HG03575 (cell line): Measurements from ENCODE around the gene RALGAPA2.

Experiments used
- ATAC-seq: cut with Tn5 transposase; IDR thresholded peaks from one replicate; pipeline ENCODE4 v1.9.1; 2021; ENCODE audit not compliant: unreplicated experiment, insufficient number of reproducible peaks, low FRiP score; ENCODE audit errors: extremely low read depth

RALGAPA2 gene

DNA sequence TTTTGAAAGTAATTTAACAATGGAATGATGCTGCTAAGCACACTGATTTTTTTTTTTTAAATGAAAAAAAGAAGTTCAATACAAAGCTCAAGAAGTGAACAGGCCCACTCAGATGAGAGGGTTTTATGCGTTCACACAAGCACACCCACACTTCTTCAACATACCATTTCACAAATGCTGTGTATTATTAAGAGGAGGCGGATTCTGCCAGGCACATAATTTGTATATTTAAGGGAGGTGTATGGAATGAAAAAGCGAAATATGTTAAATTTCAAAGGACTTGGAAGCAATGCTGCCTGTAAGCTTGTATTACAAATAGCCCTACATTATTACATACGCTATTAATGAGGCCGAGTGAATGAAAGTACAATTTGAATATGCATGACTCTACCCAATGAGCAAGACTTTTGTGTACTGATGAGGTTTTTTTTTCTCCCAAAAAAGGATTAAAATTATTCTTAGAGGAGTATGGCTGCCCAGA, 220.6 kb downstream of the RALGAPA2 start:
- ATAC-seq: no peak

DNA sequence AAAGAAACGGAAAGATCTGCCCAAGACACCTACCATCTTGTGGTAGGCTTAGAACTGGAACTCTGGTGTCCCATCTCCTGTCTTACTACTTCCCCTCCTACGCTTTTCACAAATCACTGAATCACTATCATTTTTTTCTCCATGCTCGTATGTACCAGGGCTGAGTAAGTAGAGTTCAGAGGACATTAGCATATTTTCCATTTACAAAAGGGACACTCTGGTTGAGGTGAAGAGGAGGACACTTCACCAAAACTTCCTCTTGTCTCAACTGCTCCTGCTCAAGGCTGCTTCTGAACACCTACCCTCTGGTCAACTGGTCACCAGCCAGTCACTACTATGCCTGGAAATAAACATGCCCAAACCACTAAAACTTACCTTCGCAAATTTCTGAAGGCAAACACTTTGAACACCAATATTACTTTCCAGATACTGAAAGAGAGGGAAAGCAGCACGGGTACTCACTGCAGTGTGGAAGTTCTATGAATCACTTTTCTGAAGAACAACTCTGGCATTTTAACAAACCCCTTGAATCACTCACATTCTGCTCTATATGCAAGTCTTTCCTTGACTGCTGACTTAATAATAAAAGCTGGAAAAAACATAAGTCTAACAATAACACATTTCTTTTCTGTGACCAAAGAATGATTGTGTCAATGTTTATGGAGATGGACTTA, 221.2 kb downstream of the RALGAPA2 start:
- no peak for ATAC-seq

DNA sequence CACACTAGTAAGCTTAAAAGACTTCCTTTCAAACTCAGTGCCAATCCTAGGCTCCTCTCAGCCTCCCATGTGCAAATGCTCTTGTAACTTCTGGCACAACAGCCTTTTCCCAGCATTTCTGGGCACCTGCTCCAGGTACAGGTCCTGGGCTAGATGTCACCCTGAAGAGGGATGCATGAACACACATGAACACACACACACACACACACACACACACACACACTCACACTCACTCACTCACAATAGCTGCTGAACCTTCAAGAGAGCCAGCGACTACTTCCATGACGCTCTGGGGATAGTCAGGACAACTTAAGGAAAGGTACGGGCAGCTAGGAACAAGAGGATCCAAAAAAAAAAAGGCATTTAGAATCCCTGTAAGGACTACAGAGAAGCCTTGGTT, 221.8 kb downstream of the RALGAPA2 start:
- no peak for ATAC-seq

DNA sequence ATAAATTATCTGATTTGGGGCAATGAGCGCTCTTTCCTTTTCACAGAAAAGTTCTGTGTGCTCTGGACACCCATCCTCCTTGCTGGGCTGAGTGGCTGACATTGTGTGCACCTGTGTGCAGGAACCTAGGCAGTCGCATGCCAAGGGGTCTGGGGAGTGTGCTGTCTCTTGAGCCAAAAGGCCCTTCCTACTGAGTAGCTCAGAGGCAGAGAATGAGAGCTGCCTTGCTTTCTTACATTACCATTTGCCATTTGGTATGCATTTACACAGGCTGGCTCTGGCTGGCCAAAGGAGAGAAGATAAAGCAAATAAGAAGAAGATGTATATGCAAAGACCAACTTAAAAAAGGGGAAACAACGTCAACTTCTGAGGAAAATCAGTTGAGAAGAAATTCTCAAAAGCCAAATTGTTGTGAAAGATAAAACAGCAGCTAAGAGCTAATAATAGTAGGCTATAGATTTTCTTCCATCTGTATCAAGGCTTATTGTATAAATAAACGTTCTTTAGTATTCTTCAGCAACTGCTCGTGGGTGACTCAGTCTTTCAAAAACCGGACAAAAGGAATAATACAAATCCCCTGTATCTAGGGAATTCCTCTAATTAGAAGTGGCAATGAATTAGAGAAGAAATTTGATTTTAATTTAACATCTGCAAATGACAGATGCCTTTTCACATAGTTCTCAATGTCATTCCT, 222.6 kb downstream of the RALGAPA2 start:
- ATAC-seq: no peak

DNA sequence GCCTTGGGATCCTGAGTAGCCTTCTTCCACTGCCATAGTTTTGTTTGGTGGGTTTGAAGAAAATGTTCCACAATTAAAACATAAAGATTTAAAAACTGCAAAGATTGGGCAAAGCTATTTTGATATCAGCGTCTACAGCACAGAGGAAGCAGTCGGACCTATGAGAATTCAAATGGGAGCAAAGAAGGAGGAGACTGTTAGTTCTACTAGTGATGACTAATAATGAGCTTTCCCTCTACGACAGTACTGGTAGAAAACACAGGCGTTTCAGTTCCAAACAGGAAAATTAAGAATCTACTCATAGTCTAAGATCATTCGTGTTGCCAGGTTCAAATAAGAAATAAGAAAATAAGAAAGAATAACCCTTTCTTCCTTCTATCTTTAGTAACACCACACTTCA, 223.4 kb downstream of the RALGAPA2 start:
- ATAC-seq: no peak

DNA sequence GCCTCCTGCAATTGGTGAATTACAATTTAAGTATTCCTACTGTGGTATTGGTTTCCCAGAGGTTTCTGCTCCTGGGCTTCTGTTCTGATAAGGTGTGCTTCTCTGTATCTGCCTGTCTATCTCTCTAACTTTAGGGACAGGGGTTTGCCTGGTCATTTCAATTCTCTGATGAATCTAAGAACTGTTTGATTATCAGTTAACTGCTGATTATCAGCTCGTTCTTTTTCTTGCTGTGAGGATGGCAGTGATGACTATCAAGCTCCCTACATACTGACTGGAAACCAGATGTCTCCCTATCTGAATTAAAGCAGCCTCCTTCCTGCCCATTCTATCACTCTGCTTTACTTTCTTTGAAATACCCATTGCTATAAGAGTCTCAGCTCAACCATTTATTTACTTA, 224.1 kb downstream of the RALGAPA2 start:
- no peak for ATAC-seq

DNA sequence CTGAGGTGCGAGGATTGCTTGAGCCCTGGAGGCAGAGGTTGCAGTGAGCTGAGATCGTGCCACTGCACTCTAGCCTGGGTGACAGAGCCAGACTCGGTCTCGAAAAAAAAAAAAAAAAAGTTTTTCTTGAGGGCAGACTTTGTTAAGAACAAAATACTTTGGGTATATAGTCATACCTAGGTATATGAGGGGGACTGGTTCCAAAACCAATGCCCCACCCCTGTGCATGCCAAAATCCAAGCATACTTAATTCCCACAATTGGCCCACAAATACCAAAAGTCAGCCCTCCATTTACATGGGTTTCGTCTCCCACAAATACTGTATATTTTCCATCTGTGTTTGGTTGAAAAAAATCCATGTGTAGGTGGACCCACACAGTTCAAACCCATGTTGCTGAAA, 224.6 kb downstream of the RALGAPA2 start:
- ATAC-seq: no peak

DNA sequence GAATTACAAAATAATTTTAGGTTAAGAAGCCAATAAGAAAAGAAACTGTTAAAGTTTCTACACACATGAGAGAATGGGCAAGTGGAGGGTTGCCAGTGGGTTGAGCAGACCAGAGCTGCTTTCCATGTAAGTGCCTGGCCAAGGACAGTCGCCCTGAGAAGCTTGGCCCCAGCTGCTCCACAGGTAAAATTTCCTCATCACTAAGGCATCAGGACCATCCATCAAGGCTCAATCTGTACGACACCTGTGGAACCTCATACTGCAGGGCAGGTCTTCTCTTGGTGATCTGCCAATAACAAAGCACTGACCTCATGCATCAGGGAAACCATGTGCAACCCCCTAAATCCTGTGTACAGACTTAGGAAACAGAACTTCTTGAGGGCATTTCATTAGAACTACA, 229.1 kb downstream of the RALGAPA2 start:
- ATAC-seq: no peak

DNA sequence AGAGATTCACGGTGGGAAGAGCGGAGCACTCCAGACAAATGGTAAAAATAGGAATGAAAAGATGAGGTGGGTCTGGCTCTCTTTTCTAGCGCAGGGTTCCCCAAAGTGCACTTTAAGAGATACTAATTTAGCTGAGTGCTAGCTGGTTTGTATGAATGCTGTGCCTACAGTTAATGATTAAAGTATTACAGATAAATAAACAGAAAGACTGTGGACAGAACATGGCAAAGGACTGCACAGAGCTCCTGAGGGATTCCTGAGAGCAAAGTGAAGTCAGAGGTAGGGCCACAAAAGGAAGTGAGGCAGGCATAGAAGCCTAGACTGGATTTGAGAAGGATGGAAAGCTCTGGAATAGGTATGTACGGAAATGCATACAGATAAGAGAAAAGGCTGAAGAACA, 230.0 kb downstream of the RALGAPA2 start:
- ATAC-seq: no peak

DNA sequence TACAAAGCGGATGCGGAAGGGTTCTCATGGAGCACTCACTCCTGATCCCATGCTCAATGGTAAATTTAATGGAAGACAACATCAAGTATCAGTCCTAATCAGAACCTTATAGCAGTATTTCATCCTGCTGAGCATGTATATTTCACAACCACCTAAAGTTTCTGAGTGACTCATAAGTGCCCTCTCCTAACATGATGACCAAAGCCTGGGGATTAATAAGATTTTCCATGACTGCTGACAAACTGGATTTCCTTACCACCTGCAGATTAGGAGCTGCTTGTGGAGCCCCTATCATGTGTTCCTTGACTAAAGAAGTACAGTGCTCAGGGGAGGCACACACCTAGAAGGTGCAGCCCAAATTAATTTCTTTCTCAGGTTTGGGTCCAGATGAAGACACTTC, 231.8 kb downstream of the RALGAPA2 start:
- ATAC-seq: no peak

DNA sequence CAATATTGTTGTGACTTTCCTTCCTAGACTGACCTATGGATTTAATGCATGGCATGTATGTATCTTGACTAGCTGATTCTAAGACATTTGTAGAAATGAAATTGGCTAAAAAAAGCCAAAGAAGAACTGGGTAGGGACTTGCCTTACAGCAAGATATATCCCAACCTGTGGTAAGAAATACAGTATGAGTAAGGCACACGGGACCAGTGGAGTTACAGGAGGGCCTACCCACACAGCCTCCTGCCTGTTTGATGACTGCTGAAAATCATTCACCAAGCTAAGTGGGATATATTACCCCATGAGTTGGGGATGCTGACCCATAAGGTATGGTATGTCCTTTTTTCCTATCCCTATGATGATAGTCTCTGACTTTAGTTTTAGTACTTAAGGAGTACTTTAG, 232.3 kb downstream of the RALGAPA2 start:
- no peak for ATAC-seq

DNA sequence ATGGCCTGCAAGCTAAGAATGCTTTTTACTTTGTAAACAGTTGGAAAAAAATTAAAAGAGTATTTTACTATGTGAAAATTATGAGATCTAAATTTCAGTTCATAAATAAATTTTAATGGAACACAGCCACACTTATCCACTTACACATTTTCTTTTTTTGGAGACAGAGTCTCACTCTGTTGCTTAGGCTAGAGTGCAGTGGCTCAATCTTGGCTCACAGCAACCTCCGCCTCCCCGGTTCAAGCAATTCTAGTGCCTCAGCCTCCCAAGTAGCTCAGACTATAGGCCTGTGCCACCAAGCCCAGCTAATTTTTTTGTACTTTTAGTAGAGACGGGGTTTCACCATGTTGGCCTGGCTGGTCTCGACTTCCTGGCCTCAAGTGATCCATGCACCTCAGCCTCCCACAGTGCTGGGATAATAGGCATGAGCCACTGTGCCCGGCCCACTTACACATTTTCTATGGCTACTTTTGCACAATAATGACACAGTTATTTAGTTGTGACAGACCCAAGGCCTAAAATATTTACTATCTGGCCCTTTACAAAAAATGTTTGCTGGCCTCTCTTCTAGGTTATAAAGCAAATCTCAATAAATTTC, 234.9 kb downstream of the RALGAPA2 start:
- no peak for ATAC-seq

DNA sequence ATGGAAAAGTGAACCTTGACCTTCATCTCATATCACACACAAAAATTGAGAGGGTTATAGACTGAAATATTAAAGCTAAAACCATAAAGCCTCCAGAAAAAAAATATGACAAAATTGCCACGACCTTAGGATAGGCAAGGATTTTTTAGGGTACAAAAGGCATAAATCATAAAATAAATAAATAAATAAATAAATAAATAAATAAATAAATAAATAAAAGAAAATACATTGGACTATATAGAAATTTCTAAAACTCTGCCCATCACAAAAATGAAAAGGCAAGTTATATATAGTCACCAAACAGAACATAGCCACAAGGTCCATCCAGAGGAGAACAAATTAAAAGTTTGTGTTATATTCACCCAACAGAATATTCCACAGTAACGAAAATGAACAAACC, 235.9 kb downstream of the RALGAPA2 start:
- no peak for ATAC-seq

DNA sequence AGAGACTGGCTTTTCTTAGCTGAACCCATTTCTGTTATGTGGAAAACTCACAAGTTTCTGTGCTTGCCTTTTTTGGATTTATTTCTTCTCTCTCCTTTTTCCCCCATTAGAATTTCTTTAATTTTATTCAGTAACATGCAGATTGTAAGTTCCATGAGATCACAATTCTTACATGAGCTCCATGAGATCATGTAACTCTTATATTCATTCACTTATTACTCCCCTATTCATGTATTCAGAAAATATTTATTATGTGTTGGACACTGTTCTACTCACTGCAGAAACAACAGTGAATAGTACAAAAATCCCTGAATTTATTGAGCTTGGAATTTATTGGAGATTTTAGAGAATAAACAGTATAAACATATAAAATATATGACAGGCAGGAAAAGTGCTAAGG, 238.8 kb downstream of the RALGAPA2 start:
- ATAC-seq: no peak

DNA sequence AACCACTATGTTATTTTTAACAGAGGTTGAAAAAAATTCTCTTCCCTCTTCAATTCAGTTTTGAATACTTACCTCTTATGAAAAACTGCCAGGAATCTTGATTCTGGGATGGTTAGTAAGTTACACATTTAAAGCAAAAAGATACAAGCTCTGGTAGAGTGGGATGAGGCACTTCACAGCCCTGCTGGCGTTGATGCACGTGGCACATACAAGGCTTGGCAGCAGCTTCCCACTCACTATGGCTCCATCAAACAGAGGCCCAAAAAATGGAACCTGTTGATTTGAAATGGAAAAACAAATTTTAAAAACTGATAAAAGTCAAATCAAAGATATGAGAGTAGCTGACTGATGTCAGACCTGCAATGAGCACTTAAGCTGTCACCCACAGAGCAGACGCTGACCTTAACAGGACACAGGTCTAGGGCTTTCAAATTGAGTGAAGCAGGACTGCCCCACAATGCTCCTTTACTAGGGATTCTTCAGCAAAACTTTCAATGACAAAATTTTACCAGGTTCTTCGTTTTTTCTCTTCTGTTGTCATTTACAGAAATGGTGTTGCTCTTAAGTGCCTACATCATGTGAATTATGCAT, 239.7 kb downstream of the RALGAPA2 start:
- no peak for ATAC-seq

DNA sequence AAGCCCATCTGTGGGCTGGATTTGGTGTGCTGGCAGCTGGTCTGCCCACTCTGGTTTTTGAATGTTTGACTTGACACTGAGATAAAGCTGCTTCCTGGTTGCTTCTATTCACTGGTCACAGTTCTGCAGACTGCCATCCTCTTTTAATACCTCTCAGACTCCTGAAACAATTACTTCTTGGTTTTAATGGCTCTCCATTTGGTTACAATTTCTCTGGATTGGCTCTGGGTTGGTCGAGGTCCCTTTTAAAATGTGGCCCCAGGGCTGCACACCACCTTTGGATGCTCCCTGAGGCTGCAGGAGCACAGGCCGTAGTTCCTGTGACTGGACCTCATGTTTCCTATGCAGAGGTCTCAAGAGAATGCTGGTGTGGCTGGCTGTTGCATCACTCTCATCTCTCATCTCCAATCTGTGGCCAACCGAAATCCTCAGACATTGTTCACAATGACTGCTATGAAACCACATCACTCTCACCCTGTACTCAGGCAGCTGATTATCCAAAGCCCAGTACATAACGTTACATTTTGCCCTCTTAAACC, 246.0 kb downstream of the RALGAPA2 start:
- peak; percentile 55 for ATAC-seq

DNA sequence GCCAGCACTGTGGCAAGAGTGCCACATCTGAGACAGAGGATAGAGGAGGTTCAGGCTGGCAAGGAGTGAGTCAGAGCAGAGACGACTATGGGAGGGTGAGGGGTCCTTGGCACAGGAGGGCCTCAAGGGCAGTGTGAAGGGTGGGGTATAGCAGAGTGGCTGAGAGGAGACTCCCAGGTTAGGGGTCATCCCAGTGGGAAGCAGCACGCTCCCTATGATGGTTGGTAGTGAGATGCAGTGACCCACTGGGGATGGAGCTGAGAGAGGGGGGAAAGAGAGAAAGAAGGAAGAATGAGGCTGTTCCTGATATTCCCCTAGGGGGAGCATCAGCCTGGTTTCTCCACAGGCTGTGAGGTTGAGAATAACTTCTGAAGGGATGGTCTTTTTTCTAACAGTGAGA, 247.2 kb downstream of the RALGAPA2 start:
- no peak for ATAC-seq

DNA sequence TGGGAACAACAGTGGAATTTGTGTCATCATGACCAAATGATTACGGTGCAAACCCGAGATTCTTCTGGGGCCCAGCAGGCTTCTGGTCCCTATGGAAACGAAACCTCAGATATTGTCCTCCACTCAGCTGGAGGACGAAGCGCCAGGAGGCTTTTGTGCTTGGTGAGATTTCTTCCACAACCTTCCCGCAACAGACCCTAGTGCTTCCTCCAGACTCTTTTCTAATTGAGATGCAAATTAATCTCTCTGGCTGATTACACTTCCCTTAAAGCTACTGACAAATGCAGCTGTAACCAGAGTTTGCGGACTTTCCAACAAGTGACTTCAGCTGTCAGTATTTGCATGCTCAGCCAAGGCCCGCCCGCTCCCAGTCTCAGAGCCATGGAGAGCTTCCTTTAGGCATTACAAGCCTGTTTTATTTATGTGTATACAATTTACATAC, 248.5 kb downstream of the RALGAPA2 start:
- ATAC-seq: no peak

DNA sequence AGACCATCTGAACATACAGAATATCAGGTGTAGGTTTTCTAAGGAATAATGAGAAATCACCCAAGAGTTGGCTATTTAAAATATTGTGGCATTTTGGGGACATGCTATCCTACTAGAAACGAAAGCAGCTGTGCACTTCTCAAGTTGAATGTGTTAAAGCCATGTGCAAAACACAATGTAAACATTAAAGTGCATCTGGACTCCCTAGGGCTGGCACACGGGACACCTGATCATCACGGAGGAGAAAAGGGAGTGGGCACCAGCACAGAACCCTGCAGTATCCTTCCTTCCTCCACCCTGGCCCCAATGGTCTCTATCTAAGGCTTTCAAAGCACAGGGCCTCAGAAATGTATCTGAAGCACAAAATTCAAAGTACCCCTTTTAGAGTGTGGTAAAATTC, 250.3 kb downstream of the RALGAPA2 start:
- no peak for ATAC-seq

DNA sequence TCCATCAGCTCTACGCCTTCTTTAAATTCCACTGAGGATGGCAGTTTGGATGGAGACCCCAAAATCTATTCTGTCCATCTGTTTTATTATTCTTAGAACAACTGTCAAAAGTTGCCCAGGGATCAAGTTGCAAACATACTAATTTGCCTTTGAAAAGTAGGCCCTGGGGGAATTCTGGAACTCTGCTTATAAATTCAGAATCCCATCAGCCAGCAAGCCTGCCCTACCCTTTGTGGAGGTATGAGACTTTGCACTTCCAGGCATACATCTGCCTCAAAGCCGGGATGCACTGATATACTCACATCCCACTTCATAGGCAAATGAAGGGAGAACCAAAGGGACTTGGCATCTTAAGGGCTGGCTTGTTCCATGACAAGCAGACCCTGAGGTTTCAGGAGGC, 250.9 kb downstream of the RALGAPA2 start:
- no peak for ATAC-seq
